ENCODE data around the gene EFNA3. TPM values are rescaled to one million over a fixed set of nuclear protein-coding genes. Genes with fewer than 3 reads are reported as not detected.
A peak's percentile ranks its signal among the peaks of the same experiment; 100 is the strongest.

EFNA3 gene
- total and polyA plus RNA-seq, 9 of the 15 experiments (the other 6 are each of a cell fraction or from before 2014, with no cell fraction given), result 0.59 to 7.9 (median 4.7) TPM

GRCh38 chr1:155134880-155135414, 56.3 kb downstream of the EFNA3 start (continued):
- TF ChIP-seq ZNF280A (IDR thresholded peaks at IDR 0.05; ENCODE audit: low read depth, partially characterized antibody), result no peak
- TF ChIP-seq MTA2 (IDR thresholded peaks at IDR 0.05; ENCODE audit: low read depth), result 0 out of 2 replicates have a peak, but pooled peaks have one; percentile 4
- no peak for TF ChIP-seq ZNF224 (CRISPR knock-in tag; IDR thresholded peaks at IDR 0.05)
- TF ChIP-seq MTA3 (IDR thresholded peaks at IDR 0.05; ENCODE audit: borderline replicate concordance), result peak; percentile 44; the same call in 1 of the 2 replicates
- peak; percentile 76 for TF ChIP-seq DPF2 (IDR thresholded peaks at IDR 0.05)
- TF ChIP-seq YBX1 (IDR thresholded peaks at IDR 0.05), result no peak
- TF ChIP-seq ZNF57 (CRISPR knock-in tag; IDR thresholded peaks at IDR 0.05), result no peak
- TF ChIP-seq SUPT5H (IDR thresholded peaks at IDR 0.05), result no peak
- TF ChIP-seq ZNF121 (CRISPR knock-in tag; conservative IDR thresholded peaks at IDR 0.05), result no peak
- no peak for TF ChIP-seq FOXA1 (IDR thresholded peaks at IDR 0.05; ENCODE audit: borderline replicate concordance)
- TF ChIP-seq NCOA4 (IDR thresholded peaks at IDR 0.05; ENCODE audit: partially characterized antibody), result no peak
- no peak; a peak in 1 of 3 replicates for TF ChIP-seq CBX3 (IDR thresholded peaks at IDR 0.05; ENCODE audit: borderline replicate concordance in 1 of 2, low read length in 2 of 2)
- no peak for TF ChIP-seq HNRNPL (IDR thresholded peaks at IDR 0.05; ENCODE audit: low read depth, low read length)
- no peak for TF ChIP-seq TGIF2 (CRISPR knock-in tag; IDR thresholded peaks at IDR 0.05)
- no peak for TF ChIP-seq FIP1L1 (IDR thresholded peaks at IDR 0.05; ENCODE audit: low read depth, low read length, poor library complexity, severe bottlenecking)
- TF ChIP-seq CEBPG (CRISPR knock-in tag; IDR thresholded peaks at IDR 0.05), result 0 out of 2 replicates have a peak, but pooled peaks have one; percentile 11
- TF ChIP-seq CEBPG (tag; conservative IDR thresholded peaks at IDR 0.05 in 1 of 2, IDR thresholded peaks at IDR 0.05 in 1 of 2), result no peak
- no peak for TF ChIP-seq U2AF2 (optimal IDR thresholded peaks at IDR 0.05; ENCODE audit: low read depth, low read length)
- no peak for TF ChIP-seq KAT8 (IDR thresholded peaks at IDR 0.05; ENCODE audit: low read depth)
- no peak for TF ChIP-seq MIER1 (IDR thresholded peaks at IDR 0.05; ENCODE audit: low read depth)
- no peak for TF ChIP-seq STAT5B (CRISPR knock-in tag; IDR thresholded peaks at IDR 0.05)
- no peak for TF ChIP-seq ELF4 (CRISPR knock-in tag; IDR thresholded peaks at IDR 0.05)
- TF ChIP-seq GTF2A2 (tag; IDR thresholded peaks at IDR 0.05), result no peak
- no peak for TF ChIP-seq MEF2A (IDR thresholded peaks at IDR 0.05; ENCODE audit: control insufficient read depth, low read depth, low read length)
- no peak for TF ChIP-seq TCF7 (IDR thresholded peaks at IDR 0.05; ENCODE audit: borderline replicate concordance)
- peak in 1 of 2 experiments; percentile 28; a peak in 1 of 4 replicates for TF ChIP-seq TBL1XR1 (IDR thresholded peaks at IDR 0.05; ENCODE audit: low read length in 2 of 2)
- no peak for TF ChIP-seq NRF1 (conservative IDR thresholded peaks at IDR 0.05 in 1 of 2, IDR thresholded peaks at IDR 0.05 in 1 of 2)
- TF ChIP-seq, protein P1, sequence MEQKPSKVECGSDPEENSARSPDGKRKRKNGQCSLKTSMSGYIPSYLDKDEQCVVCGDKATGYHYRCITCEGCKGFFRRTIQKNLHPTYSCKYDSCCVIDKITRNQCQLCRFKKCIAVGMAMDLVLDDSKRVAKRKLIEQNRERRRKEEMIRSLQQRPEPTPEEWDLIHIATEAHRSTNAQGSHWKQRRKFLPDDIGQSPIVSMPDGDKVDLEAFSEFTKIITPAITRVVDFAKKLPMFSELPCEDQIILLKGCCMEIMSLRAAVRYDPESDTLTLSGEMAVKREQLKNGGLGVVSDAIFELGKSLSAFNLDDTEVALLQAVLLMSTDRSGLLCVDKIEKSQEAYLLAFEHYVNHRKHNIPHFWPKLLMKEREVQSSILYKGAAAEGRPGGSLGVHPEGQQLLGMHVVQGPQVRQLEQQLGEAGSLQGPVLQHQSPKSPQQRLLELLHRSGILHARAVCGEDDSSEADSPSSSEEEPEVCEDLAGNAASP (IDR thresholded peaks at IDR 0.05), result no peak
- no peak for TF ChIP-seq ZNF212 (CRISPR knock-in tag; IDR thresholded peaks at IDR 0.05)
- TF ChIP-seq NCOA2 (IDR thresholded peaks at IDR 0.05; ENCODE audit: partially characterized antibody in 2 of 2), result no peak
- no peak for TF ChIP-seq PTBP1 (IDR thresholded peaks at IDR 0.05; ENCODE audit: low read depth, low read length)
